Stimulated activated effector memory CD8-positive, alpha-beta T cell treated with anti-CD3 and anti-CD28 coated beads, Interleukin-12 subunit alpha, Interleukin-12 subunit beta, amount 100 ng/mL, for 72 hours (primary cell): ENCODE data around the gene EMILIN1.
A peak's percentile ranks its signal among the peaks of the same experiment; 100 is the strongest.

ENCODE experiments used
- ATAC-seq: fragments of 150-1000 bp; cut with Tn5 transposase; 2 replicates; pipeline ENCODE4 v1.10.0; 2021
- DNase-seq, 2 donors: peaks; one replicate each; pipeline ENCODE4 v3.0.0; 2021 to 2022; ENCODE audit warnings: low spot score in 2 of 2
- H3K27ac Mint-ChIP-seq: one replicate; pipeline ENCODE4 v1.8.0; 2022; ENCODE audit warnings: mild to moderate bottlenecking, mixed read lengths
- H3K36me3 Mint-ChIP-seq: one replicate; pipeline ENCODE4 v1.8.0; 2022; ENCODE audit warnings: mild to moderate bottlenecking, mixed read lengths
- H3K4me1 Mint-ChIP-seq: one replicate; pipeline ENCODE4 v1.8.0; 2022; ENCODE audit warnings: mixed read lengths
- H3K4me3 Mint-ChIP-seq: one replicate; pipeline ENCODE4 v1.8.0; 2022; ENCODE audit warnings: mild to moderate bottlenecking, mixed read lengths
- H3K9me3 Mint-ChIP-seq: one replicate; pipeline ENCODE4 v1.8.0; 2022; ENCODE audit warnings: mixed read lengths

EMILIN1 gene

GRCh38 chr2:27082773-27083409, 4.5 kb downstream of the EMILIN1 start:
- H3K4me1 Mint-ChIP-seq, result peaks cover 47% of the 10 kb centered on the region
- H3K36me3 Mint-ChIP-seq, result peaks cover 17% of the 10 kb centered on the region
- no peak overlapping the region for H3K27ac Mint-ChIP-seq
- DNase-seq, result no peak
- H3K9me3 Mint-ChIP-seq, result no peaks in the 10 kb centered on the region
- ATAC-seq, result no peak
- peak overlapping the region; percentile 23 for H3K4me3 Mint-ChIP-seq

GRCh38 chr2:27083410-27084296, 5.2 kb downstream of the EMILIN1 start:
- Mint-ChIP-seq H3K36me3 (peaks cover 17% of the 10 kb centered on the region), H3K9me3 (no peaks in the 10 kb centered on the region), H3K4me1 (peaks cover 47% of the 10 kb centered on the region), H3K27ac (no peak overlapping the region), H3K4me3 (peak overlapping the region; percentile 23)
- ATAC-seq (no peak), DNase-seq (no peak)

- H3K27ac Mint-ChIP-seq, result no peak overlapping the region
- no peak for ATAC-seq
- DNase-seq, result no peak
- H3K9me3 Mint-ChIP-seq, result no peaks in the 10 kb centered on the region
- peaks cover 47% of the 10 kb centered on the region for H3K4me1 Mint-ChIP-seq
- H3K36me3 Mint-ChIP-seq, result peaks cover 17% of the 10 kb centered on the region
- peak overlapping the region; percentile 79 for H3K4me3 Mint-ChIP-seq
Measured at GRCh38 chr2:27084297-27085061, 6.1 kb downstream of the EMILIN1 start.

GRCh38 chr2:27085062-27085672, 6.8 kb downstream of the EMILIN1 start:
- peaks cover 43% of the 10 kb centered on the region for H3K4me1 Mint-ChIP-seq
- peak overlapping the region; percentile 79 for H3K4me3 Mint-ChIP-seq
- H3K27ac Mint-ChIP-seq, result peak overlapping the region; percentile 75
- no peaks in the 10 kb centered on the region for H3K9me3 Mint-ChIP-seq
- H3K36me3 Mint-ChIP-seq, result peaks cover 17% of the 10 kb centered on the region
- no peak for DNase-seq
- ATAC-seq, result no peak

DNA sequence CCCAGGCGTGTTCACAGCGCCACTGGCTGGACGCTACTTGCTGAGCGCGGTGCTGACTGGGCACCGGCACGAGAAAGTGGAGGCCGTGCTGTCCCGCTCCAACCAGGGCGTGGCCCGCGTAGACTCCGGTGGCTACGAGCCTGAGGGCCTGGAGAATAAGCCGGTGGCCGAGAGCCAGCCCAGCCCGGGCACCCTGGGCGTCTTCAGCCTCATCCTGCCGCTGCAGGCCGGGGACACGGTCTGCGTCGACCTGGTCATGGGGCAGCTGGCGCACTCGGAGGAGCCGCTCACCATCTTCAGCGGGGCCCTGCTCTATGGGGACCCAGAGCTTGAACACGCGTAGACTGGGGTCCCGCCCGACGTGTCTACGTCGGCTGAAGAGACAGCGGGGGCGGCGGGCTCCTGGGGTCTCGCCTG, 7.3 kb downstream of the EMILIN1 start:
- Mint-ChIP-seq H3K36me3 (peaks cover 15% of the 10 kb centered on the region), H3K4me3 (peak overlapping the region; percentile 79), H3K4me1 (peaks cover 38% of the 10 kb centered on the region), H3K9me3 (no peaks in the 10 kb centered on the region), H3K27ac (peak overlapping the region; percentile 75)
- DNase-seq, result peak; percentile 29 to 76
- ATAC-seq, result peak; percentile 8

DNA sequence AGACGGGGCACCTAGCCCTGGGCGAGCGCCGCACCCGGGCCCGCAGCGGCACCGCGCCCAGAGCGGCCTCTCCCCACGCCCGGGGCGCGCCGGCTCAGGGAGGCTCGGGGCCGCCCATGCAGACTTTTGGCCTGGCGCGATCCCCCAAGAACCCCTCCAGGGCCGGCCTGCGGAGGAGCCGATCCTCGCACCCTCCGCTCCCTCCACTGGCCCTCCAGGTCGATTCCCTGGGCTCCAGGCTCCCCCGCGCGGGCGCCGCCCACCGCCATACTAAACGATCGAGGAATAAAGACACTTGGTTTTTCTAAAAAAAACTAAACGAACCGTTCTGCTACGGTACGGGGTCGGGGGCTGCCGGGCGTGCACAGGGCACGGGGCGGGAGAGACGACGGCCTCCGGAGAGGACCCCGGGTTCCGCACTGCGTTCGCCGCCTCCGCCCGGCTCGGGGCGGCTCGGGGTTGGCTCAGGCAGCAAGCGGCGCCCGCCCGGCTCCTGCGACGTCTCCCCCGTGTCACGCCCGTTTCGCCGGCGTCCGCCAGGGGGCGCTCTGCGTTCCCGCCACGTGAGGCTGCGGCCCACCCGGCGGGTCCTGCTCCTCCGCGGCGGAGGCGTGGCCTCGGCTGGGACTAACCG, 7.8 kb downstream of the EMILIN1 start:
- Mint-ChIP-seq H3K27ac (peak overlapping the region; percentile 75), H3K4me3 (peak overlapping the region; percentile 79), H3K9me3 (no peaks in the 10 kb centered on the region), H3K4me1 (peaks cover 33% of the 10 kb centered on the region), H3K36me3 (peaks cover 9% of the 10 kb centered on the region)
- DNase-seq, result peak; percentile 100
- peak; percentile 93 for ATAC-seq

GRCh38 chr2:27086724-27087593, 8.5 kb downstream of the EMILIN1 start, which contains the start of gene KHK:
Gene KHK, plus strand, starts transcription at chr2:27086772. Its CDS starts 488 bp downstream, at chr2:27087260.
- peak within 1 kb of the TSS; percentile 79 for H3K4me3 Mint-ChIP-seq
- peak within 1 kb of the TSS; percentile 75 for H3K27ac Mint-ChIP-seq
- H3K9me3 Mint-ChIP-seq, result no peaks in the 10 kb centered on the region
- peaks cover 6% of the 10 kb centered on the region for H3K36me3 Mint-ChIP-seq
- ATAC-seq, result peak; percentile 1
- H3K4me1 Mint-ChIP-seq, result peaks cover 26% of the 10 kb centered on the region
- DNase-seq, result no peak

- H3K27ac Mint-ChIP-seq, result no peak overlapping the region
- H3K36me3 Mint-ChIP-seq, result peaks cover 6% of the 10 kb centered on the region
- ATAC-seq (no peak), DNase-seq (no peak)
- peaks cover 26% of the 10 kb centered on the region for H3K4me1 Mint-ChIP-seq
- H3K9me3 Mint-ChIP-seq, result no peaks in the 10 kb centered on the region
- peak overlapping the region; percentile 79 for H3K4me3 Mint-ChIP-seq
Measured at GRCh38 chr2:27087823-27088410, 9.5 kb downstream of the EMILIN1 start.

- ATAC-seq, result no peak
- Mint-ChIP-seq H3K9me3 (no peaks in the 10 kb centered on the region), H3K4me1 (peaks cover 21% of the 10 kb centered on the region), H3K36me3 (peaks cover 6% of the 10 kb centered on the region), H3K4me3 (no peak overlapping the region), H3K27ac (no peak overlapping the region)
- DNase-seq, result no peak
Measured at GRCh38 chr2:27088634-27089033, 10.2 kb downstream of the EMILIN1 start.

DNA sequence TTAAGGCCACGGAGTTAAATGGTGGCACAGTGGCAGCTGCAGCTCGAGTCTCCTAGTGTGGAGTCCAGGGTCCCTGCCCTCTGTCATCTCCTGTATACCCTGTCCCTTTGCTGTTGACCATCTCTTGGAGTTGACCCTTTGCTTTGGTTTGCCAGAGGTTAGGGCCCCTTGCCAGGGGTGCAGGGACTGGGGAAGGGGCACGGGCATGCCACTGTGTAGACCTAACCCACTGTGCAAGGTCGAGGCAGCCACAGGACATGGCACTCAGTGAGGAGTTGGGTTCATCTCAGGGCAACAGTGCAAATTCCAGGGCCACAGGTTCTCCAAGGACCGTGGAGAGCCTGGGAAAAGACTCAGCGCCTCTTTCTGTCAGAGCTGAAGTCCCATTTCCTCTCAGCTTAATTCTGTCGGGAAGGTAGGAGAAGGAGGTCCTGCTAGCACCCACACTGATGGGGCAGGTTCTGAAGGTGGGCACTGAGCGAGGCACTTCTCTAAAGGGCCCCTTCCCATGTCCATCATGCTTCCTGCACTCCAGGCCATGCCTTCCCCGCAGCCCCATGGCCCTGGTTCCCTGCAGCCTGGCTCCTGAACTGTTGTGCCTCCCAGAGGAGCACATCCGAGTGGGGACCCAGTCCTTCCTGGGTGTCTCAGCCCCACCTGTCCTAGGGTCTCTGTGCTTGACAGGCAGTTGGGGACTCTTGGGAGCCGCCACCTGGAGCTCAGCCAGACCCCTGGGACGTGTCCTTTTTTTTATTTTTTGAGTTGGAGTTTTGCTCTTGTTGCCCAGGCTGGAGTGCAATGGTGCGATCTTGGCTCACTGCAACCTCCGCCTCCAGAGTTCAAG, 10.9 kb downstream of the EMILIN1 start:
- H3K4me3 Mint-ChIP-seq, result no peak overlapping the region
- peaks cover 20% of the 10 kb centered on the region for H3K4me1 Mint-ChIP-seq
- DNase-seq (no peak), ATAC-seq (no peak)
- peaks cover 6% of the 10 kb centered on the region for H3K36me3 Mint-ChIP-seq
- no peak overlapping the region for H3K27ac Mint-ChIP-seq
- no peaks in the 10 kb centered on the region for H3K9me3 Mint-ChIP-seq

GRCh38 chr2:27091746-27092695, 13.6 kb downstream of the EMILIN1 start:
- no peak overlapping the region for H3K27ac Mint-ChIP-seq
- H3K4me1 Mint-ChIP-seq, result peaks cover 22% of the 10 kb centered on the region
- no peak overlapping the region for H3K4me3 Mint-ChIP-seq
- ATAC-seq, result no peak
- DNase-seq, result no peak
- no peaks in the 10 kb centered on the region for H3K9me3 Mint-ChIP-seq
- no peaks in the 10 kb centered on the region for H3K36me3 Mint-ChIP-seq
